GM19025 (cell line): ENCODE results near the gene TAF6L.
"Not testable (repeated sequence)": the region's sequence is repeated elsewhere in the genome, so short reads cannot be mapped to it uniquely, and the experiment has no call there.

Experiments used
- ATAC-seq: cut with Tn5 transposase; IDR thresholded peaks from one replicate; pipeline ENCODE4 v1.9.1; 2021; ENCODE audit warnings: mild to moderate bottlenecking, low read depth, moderate library complexity; ENCODE audit not compliant: unreplicated experiment

TAF6L gene

DNA sequence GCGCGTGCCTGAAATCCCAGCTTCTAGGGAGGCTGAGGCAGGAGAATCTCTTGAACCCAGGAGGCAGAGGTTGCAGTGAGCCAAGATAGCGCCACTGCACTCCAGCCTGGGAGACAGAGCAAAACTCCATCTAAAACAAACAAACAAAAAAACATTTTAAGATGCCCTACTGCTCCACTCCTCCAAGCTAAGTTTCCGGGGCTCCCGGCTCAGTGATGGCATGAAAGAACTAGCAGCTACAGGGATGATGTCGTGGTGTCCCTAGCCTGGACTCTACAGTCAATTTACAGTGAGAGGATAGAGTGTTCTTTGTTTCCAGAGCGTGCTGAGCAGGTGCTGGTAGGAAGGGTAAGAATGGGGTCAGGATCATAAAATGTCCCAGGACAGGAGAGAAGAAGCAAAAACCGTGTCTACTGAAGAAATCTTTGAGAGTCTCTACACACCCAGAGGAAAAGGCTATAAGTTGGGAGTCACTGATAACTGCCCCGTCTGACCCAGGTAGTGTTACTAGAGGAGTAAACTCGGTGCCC is 16.0 kb upstream of the TAF6L start:
- ATAC-seq: no peak

DNA sequence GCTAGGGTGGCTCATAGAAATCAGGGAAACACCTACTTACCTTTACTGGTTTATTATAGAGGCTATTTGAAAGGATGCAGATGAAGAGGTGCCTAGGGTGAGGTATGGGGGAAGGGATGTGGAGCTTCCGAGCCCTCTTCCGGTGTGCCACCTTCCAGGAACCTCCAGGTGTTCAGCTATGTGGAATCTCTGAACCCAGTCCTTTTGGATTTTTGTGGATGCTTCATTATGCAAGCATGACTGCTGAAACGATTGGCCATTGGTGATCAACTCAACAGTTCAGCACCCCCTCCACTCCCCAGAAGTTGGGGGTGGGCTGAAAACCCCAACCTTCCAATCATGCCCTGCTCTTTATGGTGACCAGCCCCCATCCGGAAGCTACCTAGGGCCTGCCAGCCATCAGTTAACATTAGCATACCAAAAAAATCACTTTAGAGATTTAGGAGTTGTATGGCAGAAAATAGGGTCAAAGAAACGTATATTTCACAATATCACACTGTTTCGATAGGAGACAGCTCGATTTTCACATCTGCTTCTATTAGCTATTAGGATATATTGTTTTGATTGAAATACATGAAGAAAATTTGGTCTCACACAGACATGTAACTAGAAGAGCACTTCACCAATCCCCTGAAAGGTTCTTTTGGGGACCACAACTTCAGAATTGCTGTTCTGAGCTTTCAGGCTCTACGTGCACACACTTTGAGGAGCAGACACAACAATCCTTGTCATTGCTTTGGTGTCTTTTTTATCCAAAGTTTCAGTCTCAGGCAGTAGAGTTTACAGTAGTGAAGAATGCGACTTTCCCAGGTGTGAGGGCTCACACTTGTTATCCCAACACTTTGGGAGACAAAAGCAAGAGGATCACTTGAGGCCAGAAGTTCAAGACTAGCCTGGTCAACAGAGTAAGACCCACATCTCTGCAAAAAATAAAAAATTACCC is 13.1 kb upstream of the TAF6L start:
- no peak for ATAC-seq

DNA sequence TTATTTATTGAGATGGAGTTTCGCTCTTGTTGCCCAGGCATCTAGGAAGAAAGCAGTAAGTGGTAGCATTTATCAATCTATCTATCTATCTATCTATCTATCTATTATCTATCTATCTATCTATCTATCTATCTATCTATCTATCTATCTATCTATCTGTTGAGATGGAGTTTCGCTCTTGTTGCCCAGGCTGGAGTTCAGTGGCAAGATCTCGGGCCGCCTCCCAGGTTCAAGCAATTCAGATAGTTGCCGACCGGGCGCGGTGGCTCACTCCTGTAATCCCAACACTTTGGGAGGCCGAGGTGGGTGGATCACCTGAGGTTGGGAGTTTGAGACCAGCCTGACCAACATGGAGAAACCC is 10.3 kb upstream of the TAF6L start:
- not testable (repeated sequence) for ATAC-seq

DNA sequence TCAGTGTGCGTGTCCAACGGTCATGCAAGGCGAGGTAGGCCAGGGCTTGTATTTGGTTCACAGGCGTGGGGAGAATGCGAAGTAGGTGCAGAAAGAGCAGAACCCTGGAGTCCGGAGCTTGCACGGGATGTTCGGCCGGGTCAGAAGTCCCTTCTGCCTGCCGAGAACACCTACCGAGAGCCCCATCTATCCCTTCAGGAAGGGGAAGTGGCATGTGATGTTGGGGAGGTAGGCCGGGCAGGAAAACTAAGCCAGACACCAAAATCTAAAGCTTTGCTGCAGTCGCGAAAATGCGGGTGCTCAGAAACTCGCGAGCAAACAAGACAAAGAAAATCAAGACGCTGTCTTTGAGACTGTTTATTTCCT is 435 bp upstream of the TAF6L start:
- ATAC-seq: no peak

DNA sequence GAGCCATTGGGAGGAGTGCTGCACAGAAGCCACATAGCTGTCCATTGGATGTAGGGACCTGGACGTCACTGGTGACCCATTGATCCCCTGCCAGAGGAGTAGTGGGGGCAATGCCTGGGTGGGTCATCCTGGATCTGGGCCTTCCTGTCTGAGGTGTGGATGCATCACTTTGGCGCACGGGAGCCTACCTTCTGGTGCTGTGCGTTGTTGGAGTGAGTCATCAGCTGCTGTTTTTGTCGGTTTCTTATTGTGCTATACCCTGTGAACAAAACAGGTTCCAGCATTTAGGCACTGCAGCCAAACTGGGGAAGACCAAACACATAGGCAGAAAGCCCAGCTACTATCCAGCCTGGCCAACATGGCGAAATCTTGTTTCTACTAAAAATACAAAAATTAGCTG is 3.2 kb downstream of the TAF6L start:
- ATAC-seq: no peak

DNA sequence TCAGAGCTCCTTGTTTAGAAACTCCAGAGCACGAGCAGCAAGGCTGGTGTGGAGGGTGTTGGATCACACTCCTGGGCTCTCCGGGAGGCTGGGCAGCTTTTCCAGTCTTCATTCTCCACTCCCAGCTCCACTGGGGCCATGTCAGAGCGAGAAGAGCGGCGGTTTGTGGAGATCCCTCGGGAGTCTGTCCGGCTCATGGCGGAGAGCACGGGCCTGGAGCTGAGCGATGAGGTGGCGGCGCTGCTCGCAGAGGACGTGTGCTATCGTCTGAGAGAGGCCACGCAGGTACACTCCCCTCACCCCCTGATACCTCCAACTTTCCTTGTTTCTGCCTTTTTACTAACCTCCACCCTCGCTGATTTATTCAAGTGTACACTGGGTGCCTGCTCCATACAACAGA is 4.5 kb downstream of the TAF6L start:
- ATAC-seq: no peak

DNA sequence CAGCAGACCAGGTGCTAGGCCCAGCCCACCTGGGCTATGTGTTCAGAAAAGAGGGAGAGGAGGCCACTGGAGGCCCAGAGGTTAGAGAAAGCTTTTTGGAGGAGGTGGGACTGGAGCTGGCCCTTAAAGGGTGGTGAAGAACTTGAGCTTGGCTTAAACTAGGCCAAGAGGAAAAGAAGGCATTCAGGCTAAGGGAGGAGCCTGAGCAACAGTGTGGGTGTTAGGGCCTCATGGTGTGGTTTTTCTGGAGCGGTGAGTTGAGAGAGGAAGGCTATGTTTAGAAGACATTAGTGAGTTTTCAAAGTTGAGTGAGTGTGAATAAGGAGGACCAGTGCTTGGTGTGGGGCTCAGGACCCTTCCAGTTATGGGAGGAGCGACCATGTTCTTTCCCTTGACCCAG is 6.2 kb downstream of the TAF6L start:
- ATAC-seq: no peak

DNA sequence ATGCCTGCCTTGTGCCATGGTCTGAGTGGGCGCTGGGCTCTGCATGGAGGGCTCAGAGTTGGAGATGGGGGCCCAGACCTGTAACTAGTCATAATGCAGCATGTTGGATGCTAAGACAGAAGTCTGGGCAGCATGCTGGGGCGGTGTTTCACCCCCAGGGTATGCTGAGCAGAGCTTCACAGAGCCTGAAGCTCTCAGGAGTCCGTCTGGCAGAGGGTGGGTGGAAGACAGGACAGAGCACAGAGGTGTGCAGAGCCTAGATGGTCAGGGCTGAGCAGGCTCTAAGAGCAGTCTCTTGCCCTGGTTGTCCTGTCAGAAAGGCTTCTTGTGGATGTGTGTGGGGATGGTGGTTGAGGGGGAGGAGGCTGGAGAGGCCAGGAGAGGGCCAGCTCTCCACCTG is 7.2 kb downstream of the TAF6L start:
- ATAC-seq: no peak

DNA sequence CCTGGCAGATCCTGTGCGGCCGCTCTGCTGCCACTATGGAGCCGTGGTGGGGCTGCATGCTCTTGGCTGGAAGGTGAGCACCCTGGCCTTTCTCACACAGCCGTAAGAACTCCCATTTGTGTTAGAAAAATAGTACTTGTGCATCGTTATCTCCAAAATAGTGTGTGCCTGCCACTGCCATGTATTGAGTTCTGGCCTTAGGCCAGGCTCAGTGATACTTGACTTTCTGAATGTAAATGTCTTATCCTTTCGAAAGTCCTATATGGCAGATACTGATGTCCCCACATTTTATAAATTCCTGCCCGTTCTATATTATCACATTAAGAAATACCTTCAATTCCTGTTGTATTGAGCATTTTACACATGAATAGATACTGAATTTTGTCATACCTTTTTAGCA is 11.6 kb downstream of the TAF6L start:
- ATAC-seq: no peak

DNA sequence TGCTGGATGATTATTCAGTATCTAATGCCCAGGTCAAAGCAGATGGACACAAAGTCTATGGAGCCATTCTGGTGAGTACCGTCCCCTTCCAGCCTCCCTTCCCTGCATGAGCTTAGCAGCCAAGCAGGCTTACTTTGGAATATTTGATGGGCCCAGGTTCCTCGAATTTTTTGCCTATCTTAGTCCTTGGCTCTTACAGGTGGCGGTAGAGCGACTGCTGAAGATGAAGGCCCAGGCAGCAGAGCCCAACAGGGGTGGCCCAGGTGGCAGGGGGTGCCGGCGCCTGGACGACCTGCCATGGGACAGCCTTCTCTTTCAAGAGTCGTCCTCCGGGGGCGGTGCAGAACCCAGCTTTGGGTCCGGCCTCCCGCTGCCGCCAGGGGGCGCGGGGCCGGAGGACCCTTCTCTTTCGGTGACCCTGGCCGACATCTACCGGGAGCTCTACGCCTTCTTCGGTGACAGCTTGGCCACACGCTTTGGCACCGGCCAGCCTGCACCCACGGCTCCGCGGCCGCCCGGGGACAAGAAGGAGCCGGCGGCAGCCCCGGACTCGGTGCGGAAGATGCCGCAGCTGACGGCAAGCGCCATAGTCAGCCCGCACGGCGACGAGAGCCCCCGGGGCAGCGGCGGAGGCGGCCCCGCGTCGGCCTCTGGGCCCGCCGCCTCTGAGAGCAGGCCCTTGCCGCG is 15.3 kb downstream of the TAF6L start:
- peak; percentile 57 for ATAC-seq

DNA sequence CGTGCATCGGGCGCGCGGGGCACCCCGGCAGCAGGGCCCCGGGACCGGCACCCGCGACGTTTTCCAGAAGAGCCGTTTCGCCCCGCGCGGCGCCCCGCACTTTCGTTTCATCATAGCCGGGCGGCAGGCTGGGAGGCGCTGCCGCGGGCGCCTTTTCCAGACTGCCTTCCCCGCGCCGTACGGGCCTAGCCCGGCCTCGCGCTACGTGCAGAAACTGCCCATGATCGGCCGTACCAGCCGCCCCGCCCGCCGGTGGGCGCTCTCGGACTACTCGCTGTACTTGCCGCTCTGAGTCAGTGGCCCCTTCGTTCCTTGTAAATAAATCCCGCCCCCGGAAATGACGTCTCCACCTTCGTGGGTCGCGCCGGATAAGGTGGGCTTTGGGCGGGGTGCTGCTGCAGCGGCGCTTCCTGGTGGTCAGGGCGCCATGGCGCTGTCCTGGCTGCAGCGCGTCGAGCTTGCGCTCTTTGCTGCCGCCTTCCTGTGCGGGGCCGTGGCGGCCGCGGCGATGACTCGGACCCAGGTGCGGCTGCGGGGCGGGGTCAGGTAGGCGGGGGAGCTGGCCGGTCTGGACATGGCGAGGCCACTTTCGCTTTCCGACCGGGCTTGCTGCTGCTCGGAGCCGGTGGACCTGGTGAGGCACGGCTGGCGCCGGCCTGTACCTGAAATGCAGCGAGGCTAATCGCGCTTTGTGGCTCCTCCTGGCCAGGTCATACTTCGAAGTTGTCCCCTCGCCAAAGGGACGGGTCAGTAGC is 16.0 kb downstream of the TAF6L start, which contains the start of gene TMEM179B:
TMEM179B (plus strand) TSS at position 398 of the 755 bp plus-strand sequence; CDS start at position 428, 30 bp downstream.
- peak; percentile 61 for ATAC-seq

DNA sequence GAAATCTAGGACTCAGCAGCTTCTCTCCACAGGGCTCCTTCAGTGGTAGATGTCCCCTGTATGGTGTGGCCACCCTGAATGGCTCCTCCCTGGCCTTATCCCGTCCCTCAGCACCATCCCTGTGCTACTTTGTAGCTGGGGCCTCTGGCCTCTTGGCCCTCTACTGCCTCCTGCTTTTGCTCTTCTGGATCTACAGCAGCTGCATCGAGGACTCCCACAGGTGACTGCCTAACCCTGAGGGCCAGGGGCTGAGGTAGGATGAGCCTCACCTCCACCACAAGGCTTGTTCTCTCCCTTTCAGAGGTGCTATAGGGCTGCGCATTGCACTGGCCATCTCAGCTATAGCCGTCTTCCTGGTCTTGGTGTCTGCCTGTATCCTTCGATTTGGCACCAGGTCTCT is 17.8 kb downstream of the TAF6L start:
- no peak for ATAC-seq

DNA sequence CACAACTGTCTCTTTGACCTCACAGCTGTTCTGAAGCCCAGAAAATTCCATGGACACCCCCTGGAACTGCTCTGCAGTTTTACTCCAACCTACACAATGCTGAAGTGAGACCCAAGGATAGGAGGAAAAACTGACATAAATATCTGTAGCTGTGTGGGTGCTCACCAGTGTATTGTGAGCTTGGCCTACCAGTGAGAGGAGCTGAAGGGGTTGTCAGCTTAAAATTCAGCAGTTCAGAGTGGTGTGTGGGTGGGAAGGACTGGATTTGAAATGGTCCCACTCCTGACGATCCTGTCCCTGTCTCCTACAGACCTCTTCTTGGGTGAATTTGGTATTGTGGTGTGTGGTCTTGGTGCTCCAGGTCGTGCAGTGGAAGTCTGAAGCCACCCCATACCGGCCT is 18.4 kb downstream of the TAF6L start:
- ATAC-seq: no peak

DNA sequence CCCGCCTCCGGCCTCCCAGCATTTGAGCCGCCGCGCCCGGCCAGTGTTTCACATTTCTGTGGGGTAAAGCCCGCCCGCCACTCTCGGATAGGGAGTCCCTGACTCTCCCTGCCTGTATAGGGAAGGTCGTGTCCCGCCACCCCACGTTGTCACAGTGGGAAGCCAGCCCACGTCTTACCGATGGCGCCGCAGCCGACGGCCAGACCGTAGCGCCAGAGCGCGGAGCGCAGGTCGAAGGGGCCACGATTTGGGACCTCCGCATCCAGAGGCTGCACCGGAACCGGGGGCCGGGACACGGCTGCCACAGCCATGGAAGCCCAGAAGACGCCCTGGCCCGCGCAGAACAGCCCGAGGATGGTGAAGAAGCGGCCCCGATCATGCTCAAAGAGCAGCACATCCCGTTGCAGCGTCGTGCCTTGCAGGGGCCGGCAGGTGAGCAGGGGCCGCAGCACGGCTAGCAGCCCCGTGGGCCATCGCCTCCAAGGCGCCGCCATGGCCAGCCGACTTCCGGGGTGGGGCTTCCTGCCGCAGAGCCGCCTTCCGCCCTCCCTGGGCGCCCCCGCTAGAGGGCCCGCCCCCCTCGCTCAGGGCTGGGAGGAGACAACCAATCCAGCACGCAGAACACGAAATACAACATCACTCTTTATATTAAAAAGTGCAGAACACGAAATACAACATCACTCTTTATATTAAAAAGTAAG is 20.5 kb downstream of the TAF6L start, which contains the start of gene TMEM223:
TMEM223 (minus strand) TSS at position 506 of the 701 bp plus-strand sequence; CDS start at position 494, 12 bp downstream.
- peak; percentile 59 for ATAC-seq

DNA sequence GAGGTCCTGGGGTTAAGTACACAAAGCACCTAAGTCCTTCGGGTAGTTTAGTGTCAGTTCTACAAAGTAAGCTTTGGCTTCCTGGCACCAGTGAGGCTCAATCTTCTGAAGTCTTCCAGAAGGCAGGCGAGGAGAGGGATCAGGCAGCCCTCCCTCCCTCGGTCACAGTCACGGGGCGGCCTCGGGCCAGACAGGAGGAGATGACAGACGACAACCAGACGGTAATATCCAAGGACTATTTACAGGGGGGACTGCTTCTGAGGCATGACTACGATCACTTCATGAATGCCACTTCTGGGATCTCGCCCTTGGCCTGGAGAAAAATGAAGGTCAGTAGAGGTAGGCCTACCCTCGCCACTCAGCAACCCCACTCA is 21.0 kb downstream of the TAF6L start:
- ATAC-seq: no peak

DNA sequence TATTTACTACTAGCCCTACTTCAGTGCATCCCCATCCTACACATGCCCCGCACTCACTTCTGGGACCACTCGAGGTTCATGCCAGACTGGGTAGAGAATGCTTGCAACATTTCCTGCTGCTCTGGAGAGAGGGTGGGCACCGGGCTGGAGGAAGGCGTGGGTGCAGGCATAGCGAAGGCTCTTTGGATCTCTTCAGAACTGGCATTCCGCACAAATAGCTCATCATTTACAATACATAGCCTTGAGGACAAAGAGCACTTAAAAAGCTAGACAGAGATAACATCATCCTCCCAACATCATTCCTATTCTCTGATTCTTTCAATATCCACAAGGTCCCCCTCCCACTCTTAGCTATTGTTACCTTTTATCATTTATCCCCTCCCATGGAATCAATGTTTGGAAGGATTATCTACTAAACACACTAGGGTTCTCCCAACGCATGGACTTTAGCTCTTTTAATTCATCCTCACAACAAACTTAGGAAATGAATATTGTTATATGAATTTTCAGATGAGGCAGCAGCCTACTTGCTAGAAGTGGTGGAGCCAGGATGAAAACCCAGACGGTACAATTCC is 23.1 kb downstream of the TAF6L start:
- no peak for ATAC-seq

DNA sequence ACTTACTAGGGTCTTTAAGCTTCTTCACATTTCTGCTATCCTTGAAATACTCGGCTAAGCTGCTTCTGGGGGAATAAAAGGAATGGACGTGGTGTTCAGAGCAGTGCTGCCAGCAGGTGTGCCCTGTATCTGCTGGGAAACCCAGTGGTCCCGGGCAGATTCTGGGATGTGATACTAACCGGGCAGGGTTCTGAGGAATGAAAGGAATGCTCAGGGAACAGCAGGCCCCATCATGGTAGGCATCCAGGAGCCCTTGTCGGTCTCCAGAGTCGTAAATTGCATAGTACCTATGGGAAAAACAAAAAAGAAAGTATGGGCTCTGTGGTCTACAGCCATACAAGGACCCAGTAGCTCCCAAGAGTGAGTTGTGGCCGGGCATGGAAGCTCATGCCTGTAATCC is 25.1 kb downstream of the TAF6L start:
- ATAC-seq: no peak

DNA sequence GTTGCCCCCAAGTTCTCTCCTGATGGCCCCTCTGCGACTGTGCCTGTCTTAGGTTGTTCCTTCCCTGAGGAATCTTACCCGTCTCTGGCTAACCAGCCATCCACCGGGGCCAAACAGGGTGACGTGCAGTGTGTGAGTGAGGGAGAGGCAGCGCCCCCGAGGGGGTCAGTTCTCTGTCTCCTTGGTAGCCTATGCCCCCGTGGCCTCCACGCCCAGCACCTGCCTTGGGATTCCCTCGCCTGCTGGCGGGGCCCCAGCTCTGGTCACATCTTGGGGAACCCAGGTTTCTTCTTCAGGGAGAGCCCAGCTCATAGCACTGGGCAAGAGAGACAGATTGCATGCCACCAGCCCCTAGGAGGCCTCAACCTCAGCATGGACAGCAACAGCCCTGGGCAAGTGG is 28.3 kb downstream of the TAF6L start:
- no peak for ATAC-seq

DNA sequence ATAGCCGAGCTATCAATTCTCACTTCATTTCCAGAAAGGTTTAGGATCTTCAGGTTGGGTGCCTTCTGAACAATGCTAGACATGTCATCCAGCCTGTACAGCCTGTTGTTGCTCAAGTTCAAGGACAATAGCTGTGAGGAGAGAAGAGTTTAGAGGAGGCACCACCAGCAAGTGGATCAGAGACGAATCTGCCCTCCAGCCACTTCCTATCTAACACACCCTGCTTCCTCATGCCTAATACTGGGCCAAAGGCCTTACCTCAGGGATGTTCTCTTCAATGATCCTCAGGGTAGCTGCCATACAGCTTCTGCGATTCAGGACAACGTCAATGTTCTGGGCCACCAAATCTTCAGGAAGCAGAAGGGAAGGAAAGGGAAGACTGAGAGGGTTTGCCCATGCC is 29.9 kb downstream of the TAF6L start:
- ATAC-seq: no peak
